ENCODE measurements around the gene KCNQ2.
A peak's percentile ranks its signal among the peaks of the same experiment; 100 is the strongest.

Gene KCNQ2

DNA sequence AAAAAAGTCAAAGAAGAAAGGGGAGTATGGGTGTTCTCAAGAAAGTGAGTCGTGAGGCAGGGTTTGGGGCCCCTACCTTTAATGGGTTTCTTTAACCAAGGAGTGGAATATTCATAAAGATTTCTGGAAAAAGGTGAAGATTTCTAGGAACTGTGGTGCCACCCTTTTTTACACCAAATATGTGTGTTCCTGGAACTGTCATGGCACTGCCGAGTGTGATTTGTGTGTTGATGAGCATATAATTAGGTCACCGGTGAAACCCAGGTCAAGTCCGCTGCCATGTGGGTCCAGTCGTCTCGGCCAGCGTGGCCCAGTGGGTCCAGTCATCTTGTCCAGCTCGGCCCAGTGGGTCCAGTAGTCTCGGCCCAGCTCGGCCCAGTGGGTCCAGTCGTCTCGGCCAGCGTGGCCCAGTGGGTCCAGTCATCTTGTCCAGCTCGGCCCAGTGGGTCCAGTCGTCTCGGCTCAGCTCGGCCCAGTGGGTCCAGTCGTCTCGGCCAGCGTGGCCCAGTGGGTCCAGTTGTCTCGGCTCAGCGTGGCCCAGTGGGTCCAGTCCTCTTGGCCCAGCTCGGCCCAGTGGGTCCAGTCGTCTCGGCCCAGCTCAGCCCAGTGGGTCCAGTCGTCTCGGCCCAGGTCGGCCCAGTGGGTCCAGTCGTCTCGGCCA is 34.8 kb upstream of the KCNQ2 start:
- no peak overlapping the region for H3K27ac Mint-ChIP-seq
- ATAC-seq (no peak), DNase-seq (no peak)
- peaks cover 0 to 18% of the 10 kb centered on the region in 2 donors for H3K9me3 Mint-ChIP-seq
- H3K4me1 Mint-ChIP-seq: peaks cover 15% of the 10 kb centered on the region
- peak overlapping the region; percentile 9 to 50 for H3K4me3 Mint-ChIP-seq
- peaks cover 70% of the 10 kb centered on the region for H3K27me3 Mint-ChIP-seq

DNA sequence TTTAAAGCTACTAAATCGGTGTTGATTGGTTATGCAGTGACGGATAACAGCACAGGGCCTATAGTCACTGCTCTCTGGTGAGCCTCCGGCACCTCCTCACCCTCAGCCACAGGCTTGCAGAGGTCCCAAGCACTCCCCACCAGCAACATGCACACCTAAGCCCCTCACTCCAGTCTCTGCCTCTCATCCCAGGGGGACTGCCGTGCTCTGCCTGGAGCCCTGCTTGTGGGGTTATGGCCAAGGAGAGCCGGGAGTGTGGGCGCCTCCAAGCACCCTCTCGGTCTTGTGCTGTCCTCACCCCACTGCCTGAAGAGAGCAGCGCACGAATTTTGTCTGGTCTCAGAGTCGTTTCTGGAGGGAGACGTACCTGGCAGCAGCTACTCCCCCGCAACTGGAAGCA is 33.3 kb upstream of the KCNQ2 start:
- peaks cover 15% of the 10 kb centered on the region for H3K4me1 Mint-ChIP-seq
- H3K27me3 Mint-ChIP-seq: peaks cover 71% of the 10 kb centered on the region
- no peak for DNase-seq
- no peak overlapping the region for H3K27ac Mint-ChIP-seq
- H3K4me3 Mint-ChIP-seq: no peak overlapping the region
- H3K9me3 Mint-ChIP-seq: peaks cover 0 to 18% of the 10 kb centered on the region in 2 donors
- ATAC-seq: no peak

DNA sequence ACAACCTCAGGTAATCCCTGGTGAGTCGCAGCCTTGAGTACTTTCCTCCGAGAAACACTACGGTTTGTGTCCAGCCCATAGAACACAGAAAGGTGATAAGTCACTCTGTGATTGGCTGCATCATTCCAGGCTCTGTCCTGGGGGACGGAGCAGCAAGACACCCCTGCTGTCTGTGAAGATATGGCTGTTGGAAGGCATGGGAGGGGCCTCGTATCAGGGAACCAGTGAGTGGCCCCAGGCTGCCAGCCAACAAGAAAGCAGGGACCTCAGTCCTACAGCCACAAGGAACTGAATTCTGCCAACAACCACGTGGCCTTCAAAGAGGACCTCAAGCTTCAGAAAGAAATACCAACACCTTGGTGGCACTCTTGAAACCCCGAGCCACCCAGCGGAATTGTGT is 32.8 kb upstream of the KCNQ2 start:
- ATAC-seq (no peak), DNase-seq (no peak)
- Mint-ChIP-seq H3K27ac (no peak overlapping the region), H3K9me3 (peaks cover 0 to 18% of the 10 kb centered on the region in 2 donors), H3K4me3 (no peak overlapping the region), H3K27me3 (peaks cover 71% of the 10 kb centered on the region), H3K4me1 (peaks cover 15% of the 10 kb centered on the region)

DNA sequence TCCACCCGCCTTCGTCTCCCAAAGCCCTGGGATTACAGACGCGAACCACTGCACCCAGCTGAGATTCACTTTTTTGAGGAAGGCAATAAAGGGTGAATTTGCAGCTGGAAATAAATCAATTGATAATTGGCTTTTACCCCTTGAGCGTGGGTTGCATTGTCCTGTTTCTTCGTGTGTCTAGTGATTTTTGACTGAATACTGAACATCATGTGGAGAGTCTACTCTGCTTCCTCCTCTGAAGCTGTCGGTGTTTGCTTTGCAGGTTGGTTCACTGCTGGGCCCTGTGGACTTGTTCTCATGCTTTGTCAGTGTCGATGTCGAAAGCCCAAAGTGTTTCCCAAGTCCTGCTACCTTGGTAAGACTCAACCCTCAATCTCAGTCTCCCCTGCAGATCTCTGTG is 32.2 kb upstream of the KCNQ2 start:
- no peak overlapping the region for H3K4me3 Mint-ChIP-seq
- H3K4me1 Mint-ChIP-seq: peaks cover 15% of the 10 kb centered on the region
- no peak for ATAC-seq
- H3K9me3 Mint-ChIP-seq: peaks cover 0 to 18% of the 10 kb centered on the region in 2 donors
- DNase-seq: no peak
- H3K27me3 Mint-ChIP-seq: peaks cover 70% of the 10 kb centered on the region
- no peak overlapping the region for H3K27ac Mint-ChIP-seq

DNA sequence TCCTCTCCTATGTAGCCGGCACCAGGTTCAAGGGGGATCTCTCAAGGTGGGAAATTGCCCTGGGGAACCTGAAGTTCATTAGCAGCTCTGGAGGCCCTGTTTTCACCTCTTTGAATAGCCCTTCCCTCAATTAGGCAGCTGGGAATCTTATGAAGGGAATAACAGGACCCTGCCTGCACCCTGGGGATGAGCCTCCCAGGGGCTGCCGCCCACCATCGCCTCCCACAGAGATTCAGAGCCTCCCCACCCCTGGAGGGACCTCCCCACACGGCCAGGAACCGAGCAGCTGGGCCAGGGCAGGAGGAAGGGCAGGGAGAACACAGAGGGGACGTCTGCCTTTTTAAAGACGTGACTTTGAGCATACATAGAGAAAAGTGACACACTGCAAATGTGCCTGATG is 31.1 kb upstream of the KCNQ2 start:
- peaks cover 15% of the 10 kb centered on the region for H3K4me1 Mint-ChIP-seq
- H3K9me3 Mint-ChIP-seq: peaks cover 0 to 18% of the 10 kb centered on the region in 2 donors
- ATAC-seq: no peak
- H3K27me3 Mint-ChIP-seq: peaks cover 59% of the 10 kb centered on the region
- DNase-seq: no peak
- no peak overlapping the region for H3K27ac Mint-ChIP-seq
- H3K4me3 Mint-ChIP-seq: no peak overlapping the region

DNA sequence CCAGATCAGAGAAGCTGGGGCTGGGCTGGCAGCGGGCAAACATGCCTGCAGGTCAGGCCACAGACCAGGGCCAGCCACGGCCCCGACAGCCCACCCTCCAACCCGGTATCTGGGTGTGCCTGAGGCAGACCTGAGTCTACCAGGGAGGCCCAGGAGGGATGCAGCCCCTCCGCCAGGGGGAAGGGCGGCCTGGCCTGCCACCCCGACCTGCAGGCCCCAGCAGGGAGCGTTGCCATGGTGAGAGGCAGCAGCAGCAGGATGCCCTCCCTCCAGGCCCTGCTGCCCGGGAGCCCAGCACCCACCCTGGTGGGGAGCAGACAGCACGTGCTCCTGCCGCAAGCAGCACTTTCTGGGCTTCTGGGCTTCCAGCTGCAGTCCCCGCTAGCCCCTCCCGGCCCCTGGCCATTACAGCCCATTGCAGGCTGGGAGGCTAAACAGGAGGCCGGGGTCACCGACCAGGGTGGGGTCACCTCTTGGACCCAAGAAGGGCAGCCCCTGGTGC is 30.3 kb upstream of the KCNQ2 start:
- ATAC-seq: no peak
- peaks cover 0 to 18% of the 10 kb centered on the region in 2 donors for H3K9me3 Mint-ChIP-seq
- no peak for DNase-seq
- H3K4me3 Mint-ChIP-seq: no peak overlapping the region
- H3K27ac Mint-ChIP-seq: no peak overlapping the region
- H3K27me3 Mint-ChIP-seq: peaks cover 59% of the 10 kb centered on the region
- peaks cover 15% of the 10 kb centered on the region for H3K4me1 Mint-ChIP-seq

DNA sequence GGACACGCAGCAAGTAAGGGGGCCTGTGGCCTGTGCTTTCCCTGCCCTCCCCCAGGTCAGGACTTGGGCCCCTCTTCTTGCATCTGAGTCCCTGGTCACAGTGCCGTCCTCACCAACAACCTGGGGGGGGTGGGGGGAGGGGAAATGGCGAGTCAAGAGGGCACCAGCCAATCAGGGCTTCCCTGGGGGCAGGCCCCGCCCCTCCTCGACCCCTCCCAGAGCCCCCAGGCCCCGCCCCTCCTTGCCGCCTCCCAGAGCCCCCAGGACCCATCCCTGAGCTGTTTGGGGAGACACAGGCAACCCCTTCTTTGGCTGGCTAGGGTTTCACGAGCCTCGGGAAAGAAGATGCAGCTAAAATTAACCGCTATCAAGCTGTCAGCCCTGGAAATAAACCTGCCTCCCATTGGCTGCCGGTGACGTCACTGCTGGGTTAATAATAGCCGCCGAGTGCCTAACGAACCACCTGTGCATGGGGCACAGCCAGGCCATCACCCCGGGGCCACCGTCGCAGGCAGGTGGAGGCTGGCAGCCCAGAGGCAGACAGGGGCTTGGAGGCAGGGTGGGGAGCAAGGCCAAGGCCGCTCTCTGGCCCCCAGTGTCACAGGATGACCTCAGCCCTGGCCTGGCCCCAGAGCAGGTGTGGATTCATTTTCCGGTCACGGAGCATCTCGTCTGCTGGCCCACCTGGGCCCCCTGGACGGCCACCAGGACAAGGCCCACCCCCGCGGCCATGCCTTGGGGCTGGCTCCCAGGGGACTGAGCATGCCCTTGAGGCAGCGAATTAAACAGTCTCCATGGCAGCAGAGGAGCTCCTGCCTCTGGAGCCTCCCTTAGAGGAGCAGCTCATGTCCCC is 29.6 kb upstream of the KCNQ2 start:
- ATAC-seq: no peak
- no peak overlapping the region for H3K4me3 Mint-ChIP-seq
- H3K9me3 Mint-ChIP-seq: peaks cover 0 to 18% of the 10 kb centered on the region in 2 donors
- no peak for DNase-seq
- peaks cover 63% of the 10 kb centered on the region for H3K27me3 Mint-ChIP-seq
- H3K27ac Mint-ChIP-seq: no peak overlapping the region
- H3K4me1 Mint-ChIP-seq: peaks cover 18% of the 10 kb centered on the region

DNA sequence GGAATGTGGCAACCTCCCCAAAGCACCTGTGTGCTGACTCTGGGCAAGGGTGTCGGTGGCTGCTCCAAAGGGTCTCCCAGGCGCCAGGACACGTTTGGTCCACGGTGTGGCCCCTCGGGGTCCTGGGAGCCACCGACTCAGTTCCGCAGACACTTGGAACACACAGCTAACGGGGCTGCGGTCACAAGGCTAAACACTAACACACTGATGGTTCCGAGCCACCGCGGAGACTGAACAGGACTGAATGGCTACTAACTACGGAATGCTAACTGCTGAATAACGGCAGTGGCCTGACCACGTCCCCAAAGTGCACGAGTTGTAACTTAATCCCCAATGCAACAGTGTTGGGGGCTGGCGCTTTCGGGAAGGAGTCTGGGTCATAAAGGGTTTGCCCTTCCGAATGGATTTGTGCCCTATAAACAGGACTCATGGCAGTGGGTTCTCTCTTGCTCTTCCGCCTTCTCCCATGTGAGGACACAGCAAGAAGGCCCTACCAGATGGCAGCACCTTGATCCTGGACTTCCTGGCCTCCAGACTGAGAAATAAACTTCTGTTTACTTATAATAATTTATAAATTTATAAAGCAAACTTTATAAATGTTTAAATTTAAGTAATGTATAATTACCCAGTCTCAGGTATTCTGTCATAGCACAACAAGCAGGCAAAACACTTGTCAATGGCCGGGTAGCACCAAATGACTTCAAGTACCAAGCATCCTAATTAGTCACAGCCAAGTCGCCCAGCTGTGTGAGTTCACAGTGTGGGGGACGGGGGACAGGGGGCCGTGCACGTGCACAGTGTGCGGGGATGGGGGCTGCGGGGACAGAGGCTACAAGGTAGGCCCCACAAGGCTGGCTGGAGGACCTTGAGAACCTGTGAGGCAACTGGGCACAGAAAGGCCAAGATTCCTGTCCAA is 28.7 kb upstream of the KCNQ2 start:
- H3K9me3 Mint-ChIP-seq: peaks cover 0 to 18% of the 10 kb centered on the region in 2 donors
- peaks cover 22% of the 10 kb centered on the region for H3K4me1 Mint-ChIP-seq
- no peak for DNase-seq

DNA sequence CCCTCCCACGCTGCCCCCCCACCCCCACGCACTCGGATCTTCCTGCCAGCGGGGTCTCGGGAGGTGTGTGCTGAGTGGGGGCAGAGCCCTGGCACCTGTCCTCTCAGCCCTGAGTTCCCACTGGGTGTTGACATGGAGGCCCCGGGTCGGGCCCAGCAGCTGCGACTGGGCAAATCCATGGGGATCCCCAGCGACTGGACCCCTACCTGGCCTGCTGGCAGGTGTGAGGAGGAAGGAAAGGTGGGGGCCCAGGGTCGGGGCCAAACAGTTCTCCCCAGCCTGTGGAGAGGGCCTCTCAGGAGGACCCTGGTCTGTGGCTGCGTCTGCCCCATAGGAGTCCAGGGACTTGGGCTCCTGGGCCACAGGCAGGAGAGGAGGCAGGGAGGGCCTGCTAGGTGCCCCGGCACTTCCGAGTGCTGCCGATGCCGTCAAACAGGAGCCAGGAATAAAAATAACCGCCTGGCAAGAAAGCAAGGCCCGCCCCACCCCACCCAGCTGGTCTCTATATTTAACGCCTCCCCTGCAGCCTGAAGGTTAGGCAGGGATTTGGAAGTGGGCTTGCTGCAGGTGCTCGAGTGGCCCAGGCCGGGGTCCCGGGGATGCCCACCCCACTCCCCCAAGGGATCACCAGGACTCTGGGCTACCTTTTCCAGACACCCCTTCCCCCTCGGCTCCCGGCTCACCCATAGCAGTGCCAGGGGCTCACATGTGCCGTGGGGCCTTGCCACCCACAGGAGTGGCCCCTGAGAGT is 27.9 kb upstream of the KCNQ2 start:
- Mint-ChIP-seq H3K27me3 (peaks cover 71% of the 10 kb centered on the region), H3K4me3 (no peak overlapping the region), H3K27ac (no peak overlapping the region), H3K9me3 (peaks cover 0 to 16% of the 10 kb centered on the region in 2 donors), H3K4me1 (peaks cover 24% of the 10 kb centered on the region)
- ATAC-seq (no peak), DNase-seq (no peak)

More for the DNA sequence above, 28.7 kb upstream of the KCNQ2 start:
- no peak overlapping the region for H3K4me3 Mint-ChIP-seq
- no peak overlapping the region for H3K27ac Mint-ChIP-seq
- ATAC-seq: no peak
- H3K27me3 Mint-ChIP-seq: peaks cover 66% of the 10 kb centered on the region

DNA sequence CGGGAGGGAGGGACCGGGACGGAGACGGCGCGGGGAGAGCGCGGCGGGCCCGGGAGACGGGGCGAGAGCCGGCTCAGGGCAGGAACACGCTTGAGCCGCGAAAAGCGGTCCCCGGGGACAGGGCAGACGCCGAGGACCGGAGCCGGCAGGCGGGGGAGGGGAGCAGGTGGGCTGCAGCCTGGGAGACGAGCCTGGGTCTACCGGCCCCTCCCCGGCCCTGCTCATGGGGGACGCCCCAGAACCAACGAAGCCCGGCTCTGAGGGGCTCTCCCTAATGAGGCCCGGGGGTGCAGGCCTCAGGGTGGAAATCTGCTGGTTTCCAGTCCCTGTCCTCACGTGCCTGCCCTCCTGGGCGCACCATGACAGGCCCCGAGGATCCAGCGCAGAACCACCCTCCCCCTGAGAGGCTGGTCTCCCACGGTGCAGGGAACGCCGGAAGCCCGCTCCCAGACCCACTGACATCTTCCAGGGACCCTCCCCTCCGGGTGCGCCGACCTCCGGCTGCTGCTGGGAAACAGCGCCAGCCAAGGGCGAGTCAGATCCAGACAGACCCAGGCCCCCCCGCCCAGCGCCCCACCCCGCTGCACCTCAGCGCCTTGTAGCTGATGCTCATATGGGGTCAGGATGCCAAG is 27.0 kb upstream of the KCNQ2 start:
- Mint-ChIP-seq H3K27me3 (peaks cover 66% of the 10 kb centered on the region), H3K9me3 (peaks cover 0 to 7% of the 10 kb centered on the region in 2 donors), H3K4me1 (peaks cover 24% of the 10 kb centered on the region), H3K27ac (no peak overlapping the region), H3K4me3 (peak overlapping the region in 1 of 2 donors; percentile 45)
- ATAC-seq (peak; percentile 27), DNase-seq (no peak)

DNA sequence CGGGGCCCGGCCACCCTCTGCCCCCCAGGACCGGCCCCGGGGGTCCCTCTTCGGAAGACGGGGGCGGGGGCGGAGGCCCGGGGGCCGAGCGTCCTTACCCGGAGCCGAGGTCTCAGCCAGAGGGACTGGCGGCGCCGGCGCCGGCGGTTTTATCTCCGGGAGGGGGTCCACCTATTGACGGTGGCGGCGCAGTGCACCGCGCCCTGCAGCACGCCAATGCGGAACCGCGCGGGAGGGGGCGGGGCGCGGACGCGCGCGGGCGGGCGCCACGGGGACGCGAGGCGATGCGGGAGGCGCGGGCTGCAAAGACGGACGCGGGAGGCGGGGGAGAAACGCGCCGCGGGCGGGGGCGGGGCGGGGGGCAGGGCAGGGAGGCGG is 26.5 kb upstream of the KCNQ2 start, which contains the start of gene EEF1A2:
EEF1A2 (minus strand) TSS at position 124 of the 378 bp plus-strand sequence. CDS start 1,320 bp downstream, outside the sequence.
- peaks cover 0 to 2% of the 10 kb centered on the region in 2 donors for H3K9me3 Mint-ChIP-seq
- ATAC-seq (peak; percentile 34), DNase-seq (no peak)
- H3K27me3 Mint-ChIP-seq: peaks cover 61% of the 10 kb centered on the region
- no peak within 1 kb of the TSS for H3K27ac Mint-ChIP-seq
- peak within 1 kb of the TSS; percentile 35 to 54 for H3K4me3 Mint-ChIP-seq
- H3K4me1 Mint-ChIP-seq: peaks cover 24% of the 10 kb centered on the region

DNA sequence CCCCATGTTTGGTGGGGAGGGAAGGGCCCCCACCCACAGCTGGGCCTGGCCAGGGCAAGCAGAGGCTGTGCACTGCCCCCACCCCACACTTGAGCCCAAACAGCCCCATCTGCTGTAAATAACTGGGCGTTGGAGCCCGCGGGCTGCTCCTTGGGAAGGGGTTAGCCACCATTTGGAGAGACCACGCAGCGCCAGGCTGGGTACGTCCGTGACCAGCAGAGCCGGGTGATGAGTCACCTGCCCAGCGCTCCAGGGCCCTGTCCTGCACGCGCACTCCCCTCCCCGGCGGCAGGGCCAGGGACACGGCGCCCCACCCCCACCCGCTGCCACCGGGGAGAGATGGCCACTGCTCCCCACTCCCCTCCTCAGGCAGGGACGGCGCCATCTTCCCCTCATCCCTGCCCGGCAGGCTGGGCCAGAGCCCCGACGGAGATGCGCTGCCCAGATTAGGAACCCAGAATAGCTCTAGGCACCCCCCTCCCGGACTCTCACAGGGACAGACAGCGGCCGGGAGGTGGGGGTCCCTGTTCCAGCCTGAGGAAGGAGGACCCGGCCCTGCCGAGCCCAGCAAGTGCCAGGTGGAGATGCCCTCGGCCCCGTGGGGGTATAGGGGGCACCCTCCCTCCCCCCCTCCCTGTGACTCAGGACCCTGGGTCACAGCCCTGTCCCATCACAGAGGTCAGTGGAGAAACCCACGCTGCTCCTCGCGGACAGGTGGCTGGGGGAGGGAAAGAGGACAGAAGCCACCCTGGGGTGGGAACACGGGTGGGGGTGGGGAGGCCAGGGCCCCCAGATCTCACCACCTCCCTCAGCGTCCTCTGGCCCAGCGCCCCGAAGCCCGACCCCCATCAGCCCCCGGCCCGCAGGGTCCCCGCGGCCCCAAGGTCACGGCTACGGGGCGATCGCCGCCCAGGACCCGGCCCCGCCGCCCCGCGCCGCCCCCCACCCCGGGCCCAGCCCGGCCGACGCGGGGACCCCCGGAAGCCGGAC is 25.8 kb upstream of the KCNQ2 start:
- Mint-ChIP-seq H3K4me1 (peaks cover 24% of the 10 kb centered on the region), H3K27me3 (peaks cover 54% of the 10 kb centered on the region), H3K4me3 (peak overlapping the region; percentile 35 to 54), H3K9me3 (no peaks in the 10 kb centered on the region), H3K27ac (no peak overlapping the region)
- ATAC-seq (no peak), DNase-seq (no peak)

Measured in stimulated activated naive CD8-positive, alpha-beta T cell treated with anti-CD3 and anti-CD28 coated beads, Interleukin-15, amount 100 ng/mL, for 72 hours (primary cell).